CD4-positive, alpha-beta T cell treated with Interleukin-4 for 1 hour (primary cell): ENCODE measurements around the gene L3MBTL4.
A peak's percentile ranks its signal among the peaks of the same experiment; 100 is the strongest.
"Not testable (repeated sequence)": the region's sequence is repeated elsewhere in the genome, so short reads cannot be mapped to it uniquely, and the experiment has no call there.

Experiments
- DNase-seq, 2 donors: peaks; one replicate each; pipeline ENCODE4 v3.0.0-alpha.2; 2020 to 2022

The L3MBTL4 gene

DNA sequence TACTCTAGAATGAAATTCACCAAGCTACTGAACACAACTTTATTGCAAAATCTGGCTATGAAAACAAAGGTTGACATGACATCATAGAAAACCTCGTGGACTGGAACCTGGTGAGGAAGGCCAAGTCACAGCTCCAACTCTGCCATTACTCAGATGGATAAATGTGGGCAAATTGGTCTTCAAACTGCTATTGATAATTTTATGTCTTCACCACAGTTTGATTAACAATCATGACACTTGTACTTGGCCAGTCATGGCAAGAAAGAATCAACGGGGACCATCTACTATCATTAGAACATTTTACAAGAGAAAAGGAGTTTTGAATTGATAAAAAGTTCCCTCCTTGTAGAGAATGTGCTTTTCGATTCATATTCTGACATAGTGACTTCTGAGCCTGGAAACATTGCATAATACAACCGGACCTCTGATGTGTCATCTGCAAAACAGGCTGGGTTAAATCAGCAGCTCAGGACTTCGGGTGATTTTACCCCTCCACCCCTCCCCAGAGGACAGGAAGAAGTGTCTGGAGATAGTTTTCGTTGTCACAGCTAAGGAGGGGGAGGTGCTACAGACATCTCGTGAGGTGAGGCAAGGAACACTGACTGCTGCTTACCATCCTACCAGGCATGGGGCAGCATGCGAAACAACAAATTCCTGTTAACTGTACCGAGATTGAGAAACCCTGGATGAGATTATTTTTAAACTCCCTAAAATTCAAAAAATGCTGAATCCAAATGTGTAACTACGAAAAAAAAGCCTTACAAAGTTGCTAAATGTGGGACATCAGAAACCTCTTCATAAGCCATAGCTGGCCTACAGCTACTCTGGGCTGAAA lies 8.4 kb downstream of the L3MBTL4 start:
- DNase-seq = peak in 1 of 2 donors; percentile 13

DNA sequence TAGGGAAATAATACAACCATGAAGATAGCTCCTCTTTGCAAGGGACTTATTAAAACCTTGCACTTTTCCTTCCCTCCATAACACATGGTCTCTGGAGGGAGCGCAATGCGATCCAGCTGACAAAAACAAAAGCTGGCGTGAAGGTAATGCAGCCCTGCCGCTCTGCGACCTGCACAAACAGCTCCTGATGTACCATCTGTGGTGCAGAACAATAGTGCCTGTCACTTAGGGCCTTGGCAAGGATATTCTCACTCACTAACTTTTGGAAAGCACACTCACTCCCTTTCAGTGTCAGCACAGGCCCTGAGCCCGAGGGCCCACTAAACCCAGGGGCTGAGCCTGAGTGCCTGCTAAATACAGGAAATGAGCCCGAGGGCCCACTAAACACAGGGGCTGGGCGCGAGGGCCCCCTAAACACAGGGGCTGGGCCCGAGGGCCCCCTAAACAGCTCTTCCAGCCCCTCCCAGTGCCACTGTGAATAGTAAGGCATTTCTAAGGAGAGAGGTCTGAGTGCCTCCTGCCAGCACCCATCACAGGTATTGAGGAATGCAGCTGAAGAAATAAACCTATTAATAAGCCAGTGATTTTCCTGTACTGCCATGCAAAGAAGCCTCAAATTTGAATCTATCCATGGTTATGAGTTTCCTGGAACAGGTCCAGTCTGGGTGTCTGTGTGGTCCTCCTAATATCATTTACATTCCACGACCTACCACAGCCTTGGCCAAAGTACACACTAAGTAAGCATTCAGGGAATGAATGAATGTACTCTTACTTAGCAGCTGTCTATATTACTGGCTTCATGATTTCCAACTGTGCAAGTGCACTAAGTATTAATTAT lies 9.3 kb downstream of the L3MBTL4 start:
- no peak for DNase-seq

DNA sequence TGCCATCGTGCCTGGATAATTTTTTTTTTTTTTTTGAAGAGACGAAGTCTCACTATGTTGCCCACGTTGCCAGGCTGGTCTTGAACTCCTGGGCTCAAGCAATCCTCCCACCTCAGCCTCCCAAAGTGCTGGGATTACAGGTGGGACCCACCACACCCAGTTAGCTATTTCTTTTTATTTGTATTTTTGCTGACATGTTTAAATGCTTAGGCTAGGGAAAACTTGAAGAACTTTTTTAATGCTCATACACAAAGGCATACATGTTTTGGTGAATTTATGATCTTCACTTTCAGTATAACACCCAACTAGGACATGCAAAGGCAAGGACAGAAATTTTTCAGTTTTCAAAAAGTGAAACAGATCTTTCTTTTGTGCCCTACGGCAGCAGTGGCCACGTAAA lies 9.9 kb downstream of the L3MBTL4 start:
- no peak for DNase-seq

DNA sequence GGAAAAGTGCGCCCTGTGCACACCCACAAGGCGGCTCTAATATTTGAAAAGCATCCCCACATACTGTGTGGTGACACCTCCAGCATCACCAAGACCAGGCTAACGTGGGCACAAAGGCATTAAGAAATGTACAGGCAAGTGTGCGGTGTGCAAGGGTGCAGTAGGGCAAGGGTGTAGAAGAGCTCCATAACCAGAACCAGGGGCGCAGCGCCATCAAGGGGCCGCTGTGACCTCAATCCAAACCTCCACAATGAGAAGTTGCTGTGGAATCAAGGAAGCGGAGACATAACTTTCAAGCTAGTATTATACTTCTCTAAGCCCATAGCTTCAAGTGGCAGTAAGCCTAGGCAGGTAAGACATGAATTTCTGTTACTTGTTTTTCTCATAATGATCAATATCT lies 13.0 kb downstream of the L3MBTL4 start:
- no peak for DNase-seq

DNA sequence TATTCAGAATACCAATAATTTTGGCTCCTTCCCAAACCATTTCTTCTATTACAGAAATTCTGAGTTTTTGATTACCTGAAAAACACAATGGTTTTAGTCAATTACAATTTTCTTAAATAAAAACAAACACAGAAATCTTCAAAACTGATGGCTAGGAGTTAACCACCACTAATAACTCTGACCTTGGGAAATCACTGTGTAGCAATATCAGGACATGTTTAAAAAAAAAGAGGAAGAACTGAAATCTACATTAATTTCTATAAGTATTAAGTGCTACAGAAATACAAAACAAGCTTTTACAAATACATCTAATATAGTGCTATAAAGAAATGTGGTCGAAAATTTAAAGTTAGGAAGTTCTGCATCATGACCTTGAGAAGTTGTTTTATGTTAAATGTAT lies 14.9 kb downstream of the L3MBTL4 start:
- DNase-seq = no peak

DNA sequence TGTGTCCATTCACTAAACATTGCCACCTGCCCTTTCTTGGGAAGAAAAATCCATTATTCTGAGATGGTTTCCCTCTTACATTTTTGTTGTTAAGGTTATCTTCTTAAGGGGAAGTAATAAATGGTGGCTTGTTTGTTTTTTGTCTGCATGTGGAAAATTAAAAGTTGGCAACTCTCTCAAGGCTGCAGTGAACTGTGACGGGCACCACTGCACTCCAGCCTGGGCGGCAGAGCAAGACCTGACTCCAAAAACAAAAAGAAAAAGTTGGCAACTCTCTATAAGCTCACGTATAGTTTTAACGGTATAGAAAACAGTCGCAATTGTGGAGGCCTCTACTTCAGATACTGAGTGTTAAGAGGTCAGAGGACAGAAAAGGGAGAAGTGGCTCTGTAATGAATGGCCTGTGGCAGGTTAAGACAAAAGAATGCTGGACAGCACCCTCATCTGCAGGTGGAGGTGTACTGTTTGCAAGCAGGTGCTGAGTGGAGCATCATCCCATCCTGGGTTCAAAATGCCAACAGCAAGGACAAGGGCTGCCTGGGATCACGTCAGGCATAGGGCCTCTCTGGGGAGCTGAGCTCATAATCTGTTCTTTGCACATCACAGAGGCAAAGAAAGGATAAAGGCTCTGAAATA lies 16.7 kb downstream of the L3MBTL4 start:
- no peak for DNase-seq

DNA sequence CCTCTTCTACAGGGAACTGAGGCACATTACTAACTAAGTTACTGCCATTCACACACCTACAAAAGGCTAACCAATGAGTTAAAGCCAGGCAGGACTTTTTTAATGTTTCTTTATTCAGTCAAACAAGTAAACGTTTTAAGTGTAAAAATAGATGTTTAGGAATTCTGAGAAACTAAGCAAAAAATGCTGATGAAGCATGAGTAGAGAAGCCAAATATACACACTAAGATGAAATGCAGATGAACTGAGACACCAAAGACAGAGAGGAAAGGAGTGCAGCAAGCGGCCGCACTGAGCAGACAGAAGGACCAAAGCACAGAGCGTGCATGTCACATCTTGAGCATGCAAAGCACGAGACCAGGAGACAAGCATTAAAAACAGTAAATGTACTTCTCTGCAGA lies 17.9 kb downstream of the L3MBTL4 start:
- no peak for DNase-seq

DNA sequence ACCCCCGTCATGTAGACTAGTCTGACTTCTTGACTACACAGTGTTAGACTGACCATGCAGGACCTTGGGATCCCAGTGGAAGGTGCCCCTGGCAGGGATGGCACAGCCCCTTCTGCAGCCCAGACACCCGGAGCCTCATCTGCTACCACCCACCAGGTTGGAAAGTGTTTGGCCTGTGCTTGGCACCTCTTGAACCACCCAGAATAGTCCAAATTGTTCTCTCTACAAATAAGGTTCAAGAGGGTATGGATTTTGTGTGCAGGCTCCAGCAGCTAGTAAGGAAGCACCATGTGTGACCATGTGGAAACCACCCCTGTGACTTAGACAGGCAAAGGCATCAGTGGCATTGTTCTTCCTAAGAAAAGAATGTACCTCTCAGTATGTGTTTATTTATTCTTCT lies 18.4 kb downstream of the L3MBTL4 start:
- DNase-seq = no peak

DNA sequence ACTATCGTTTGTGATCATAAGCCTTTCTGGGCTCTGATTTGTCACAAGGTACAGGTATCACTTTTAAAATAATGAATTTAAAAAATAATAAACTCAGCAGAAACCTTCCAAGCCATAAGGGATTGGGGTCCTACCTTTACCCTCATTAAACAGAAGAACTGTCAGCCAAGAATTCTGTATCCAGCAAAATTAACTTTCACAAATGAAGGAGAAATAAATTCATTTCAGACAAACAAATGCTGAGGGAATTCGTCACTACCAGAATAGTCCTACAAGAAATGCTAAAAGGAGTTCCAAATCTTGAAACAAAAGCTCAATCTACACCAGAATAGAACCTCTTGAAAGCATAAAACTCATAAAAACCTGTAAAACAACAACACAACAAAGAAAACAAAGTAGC lies 25.7 kb downstream of the L3MBTL4 start:
- DNase-seq = no peak

DNA sequence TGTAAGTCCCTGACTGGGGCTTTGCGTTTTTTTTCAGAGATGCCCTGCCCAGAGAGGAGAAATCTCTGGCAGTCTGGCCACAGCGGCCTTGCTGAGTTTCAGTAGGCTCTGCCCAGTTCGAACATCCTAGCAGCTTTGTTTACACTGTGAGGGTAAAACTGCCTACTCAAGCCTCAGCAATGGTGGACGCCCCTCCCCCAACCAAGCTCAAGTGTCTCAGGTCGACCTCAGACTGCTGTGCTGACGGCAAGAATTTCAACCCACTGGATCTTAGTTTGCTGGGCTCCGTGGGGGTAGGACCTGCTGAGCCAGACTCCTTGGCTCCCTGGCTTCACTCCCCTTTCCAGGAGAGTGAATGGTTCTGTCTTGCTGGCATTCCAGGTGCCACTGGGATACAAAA lies 31.7 kb downstream of the L3MBTL4 start:
- DNase-seq = no peak

DNA sequence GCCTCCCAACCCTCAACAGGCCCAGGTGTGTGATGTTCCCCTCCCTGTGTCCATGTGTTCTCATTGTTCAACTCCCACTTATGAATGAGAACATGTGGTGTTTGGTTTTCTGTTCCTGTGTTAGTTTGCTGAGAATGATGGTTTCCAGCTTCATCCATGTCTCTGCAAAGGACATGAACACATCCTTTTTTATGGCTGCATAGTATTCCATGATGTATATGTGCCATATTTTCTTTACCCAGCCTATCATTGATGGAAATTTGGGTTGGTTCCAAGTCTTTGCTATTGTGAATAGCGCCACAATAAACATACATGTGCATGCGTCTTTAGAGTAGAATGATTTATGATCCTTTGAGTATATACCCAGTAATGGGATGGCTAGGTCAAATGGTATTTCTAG lies 37.2 kb downstream of the L3MBTL4 start:
- DNase-seq = not testable (repeated sequence)

DNA sequence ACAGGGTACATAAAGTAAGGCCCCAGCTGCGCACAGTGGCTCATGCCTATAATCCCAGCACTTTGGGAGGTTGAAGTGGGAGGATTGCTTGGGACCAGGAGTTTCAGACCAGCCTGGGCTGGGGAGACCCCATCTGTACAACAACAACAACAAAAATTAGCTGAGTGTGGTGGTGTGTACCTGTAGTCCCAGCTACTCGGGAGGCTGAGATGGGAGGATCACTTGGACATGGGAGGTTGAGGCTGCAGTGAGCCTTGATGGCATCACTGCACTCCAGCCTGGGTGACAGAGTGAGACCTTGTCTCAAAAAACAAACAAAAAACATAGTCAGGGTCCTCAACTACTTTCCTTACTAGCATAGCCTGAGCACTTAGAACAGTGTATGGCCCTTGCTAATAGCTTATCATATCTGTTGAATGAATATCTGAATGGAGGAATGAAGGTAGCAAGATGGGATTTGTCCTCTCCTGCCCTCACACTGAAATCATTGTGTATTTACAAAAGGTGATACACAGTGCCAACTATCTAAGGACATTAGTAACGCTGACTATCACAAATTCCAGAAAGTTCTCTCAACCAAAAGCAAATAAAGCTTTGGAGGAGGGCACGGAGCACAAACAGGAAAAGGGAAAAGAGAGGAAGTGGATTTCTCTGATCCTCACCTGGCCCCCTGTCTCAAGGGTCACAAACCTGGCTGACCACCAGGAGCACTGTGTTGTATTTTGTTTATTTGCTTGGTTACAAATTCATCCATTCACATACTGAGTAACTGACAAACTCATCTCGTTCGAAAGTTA lies 38.1 kb downstream of the L3MBTL4 start:
- no peak for DNase-seq

DNA sequence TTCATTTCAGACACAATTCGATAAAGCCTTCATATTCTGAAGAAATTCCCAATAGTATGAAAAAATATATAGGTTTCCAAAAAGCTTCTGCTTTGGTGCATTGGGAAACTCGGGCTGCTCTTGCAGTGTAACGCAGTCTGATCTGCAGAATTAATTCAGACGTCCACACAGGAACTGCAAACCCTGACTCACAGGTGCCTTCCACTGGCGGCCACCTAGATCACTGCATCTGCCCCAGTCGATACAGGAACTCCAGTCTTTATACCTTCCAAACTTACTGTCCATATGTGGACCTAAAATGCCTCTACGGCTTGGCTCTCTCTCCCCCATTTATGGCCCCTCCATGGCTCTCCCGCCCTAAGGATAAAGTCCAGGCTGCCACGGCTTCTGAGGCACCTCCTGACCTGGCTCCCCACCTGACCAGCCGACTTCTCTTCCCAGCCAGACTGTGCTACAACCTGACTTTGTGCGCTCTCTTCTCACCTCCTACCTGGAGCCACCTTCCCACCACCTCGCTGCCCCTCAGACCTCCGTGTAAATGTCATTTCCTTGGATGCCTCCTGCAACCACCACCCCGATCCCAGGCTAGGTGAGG lies 39.7 kb downstream of the L3MBTL4 start:
- no peak for DNase-seq

DNA sequence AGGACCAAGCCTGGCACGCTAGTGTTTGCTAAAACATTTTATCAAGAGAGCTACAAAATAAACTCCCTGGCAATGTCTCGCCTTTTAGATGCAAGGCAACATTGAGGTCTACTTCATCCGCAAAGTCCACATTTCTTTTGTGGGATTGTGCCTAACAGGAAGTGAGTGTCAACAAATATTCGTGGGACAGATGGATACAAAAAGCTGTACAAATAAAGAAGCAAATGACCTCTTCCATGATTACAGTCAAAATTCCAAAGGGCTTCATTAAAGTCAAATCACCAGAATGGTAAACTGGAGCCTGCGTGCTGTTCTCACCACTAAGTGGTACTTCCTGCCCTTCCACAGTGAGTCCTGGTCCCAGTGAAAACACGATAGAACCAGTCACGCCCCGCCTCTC lies 40.4 kb downstream of the L3MBTL4 start:
- no peak for DNase-seq

DNA sequence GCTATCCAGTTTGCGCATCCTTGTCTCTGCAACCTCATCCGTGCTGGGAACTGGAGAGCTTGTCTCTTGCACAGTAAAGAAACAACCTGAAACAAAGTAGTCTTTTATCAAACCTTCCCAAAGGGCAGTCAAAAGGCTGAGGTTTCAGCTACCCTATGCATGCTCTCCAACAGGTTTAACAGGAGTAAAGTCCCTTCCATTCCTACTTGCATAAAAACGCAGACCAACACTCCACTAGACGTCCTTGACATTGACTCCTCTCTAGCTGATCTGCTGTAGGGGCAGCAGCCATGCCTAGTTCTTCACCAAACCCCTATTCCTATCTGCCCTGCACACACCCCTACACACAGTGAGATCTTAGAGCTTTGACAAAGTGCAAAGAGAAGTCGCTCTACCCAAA lies 41.5 kb downstream of the L3MBTL4 start:
- no peak for DNase-seq

DNA sequence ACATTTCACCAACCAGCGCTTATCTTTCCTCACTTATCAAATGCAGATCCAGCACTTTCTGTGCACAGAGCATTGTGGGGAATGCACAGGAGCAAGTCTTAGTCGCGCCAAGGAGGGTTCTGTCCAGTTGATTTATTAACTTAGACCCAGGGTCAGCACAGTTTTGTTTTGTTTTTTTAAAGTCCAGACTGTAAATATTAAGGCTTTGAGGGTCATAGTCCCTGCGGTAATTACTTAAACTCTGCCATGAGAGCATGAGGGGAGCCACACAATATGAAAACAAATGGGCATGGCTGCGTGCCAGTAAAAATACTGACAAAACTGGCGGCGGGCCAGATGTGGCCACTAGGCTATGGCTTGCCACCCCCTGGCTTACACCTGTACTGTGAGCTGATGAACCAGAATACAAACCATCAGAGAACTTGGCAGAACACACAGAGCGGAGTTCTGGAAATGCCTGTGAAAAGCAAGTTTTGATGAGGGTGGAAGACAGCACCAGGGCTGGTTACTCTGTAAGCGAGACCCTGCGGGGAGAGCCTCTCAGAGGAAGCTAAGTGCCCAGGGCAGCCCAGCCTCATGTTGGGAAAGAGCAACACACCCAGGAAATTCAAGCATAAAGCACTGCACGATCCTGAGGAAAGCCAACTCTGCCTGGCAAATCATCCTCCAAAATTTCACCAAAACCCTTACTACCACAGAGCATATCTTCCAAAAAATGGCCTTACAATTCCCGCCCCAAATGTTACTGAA lies 43.6 kb downstream of the L3MBTL4 start:
- DNase-seq = no peak

DNA sequence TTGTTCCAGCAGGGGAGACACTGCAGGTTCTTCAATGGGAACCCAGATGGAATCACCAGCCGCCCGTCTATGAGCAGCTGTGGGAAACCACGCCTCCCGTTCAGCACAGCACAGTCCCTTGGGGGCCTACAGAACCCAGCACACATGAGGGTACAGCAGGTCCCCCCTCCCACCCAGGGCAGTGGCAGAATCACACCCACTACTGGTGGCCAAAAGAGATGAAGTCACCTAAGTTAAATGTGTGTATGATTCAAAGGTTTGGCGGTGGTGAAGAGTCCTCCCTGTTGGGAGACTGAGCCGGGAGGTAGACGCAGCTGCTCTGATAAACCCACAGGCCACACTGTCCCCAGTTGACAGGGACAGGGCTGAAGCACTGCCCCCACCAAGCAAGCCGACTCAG lies 44.3 kb downstream of the L3MBTL4 start:
- DNase-seq = no peak

DNA sequence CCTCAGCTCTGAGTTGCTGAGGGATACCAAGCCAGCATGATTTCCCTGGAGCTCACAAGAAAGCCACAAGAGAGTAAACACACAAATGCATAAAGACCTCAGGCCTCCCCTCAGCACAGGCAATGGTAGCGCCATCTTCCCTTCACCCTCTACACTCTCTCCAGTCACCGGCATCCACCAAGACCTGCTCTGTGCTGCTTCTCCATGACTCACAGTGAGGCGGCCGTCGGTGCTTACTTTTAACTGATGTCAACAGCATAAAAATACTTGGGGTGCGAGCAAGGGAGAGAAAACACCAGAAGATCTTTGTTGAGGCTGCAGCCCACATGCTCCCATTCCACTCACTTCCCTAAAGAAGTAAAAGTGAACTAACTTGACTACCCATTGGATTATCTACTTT lies 46.7 kb downstream of the L3MBTL4 start:
- DNase-seq = no peak

DNA sequence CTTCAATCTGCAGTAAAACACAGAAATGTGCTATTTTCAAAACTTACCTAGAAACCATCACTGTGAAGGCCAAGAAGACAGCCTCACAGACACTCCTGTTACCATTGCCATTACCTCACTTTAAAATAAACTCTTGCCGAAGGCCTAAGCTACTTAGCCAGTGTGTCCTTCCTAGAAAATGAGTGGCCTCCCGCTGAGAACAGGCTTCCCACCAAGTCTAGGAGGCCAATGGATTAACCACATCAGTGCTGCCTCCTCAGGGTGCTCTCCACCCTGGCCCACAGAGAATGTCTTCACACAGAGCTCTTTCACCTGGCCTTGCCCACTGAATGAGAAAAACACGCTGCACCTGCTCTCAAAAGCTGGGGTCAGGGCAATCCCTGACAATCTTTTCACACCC lies 47.5 kb downstream of the L3MBTL4 start:
- no peak for DNase-seq

DNA sequence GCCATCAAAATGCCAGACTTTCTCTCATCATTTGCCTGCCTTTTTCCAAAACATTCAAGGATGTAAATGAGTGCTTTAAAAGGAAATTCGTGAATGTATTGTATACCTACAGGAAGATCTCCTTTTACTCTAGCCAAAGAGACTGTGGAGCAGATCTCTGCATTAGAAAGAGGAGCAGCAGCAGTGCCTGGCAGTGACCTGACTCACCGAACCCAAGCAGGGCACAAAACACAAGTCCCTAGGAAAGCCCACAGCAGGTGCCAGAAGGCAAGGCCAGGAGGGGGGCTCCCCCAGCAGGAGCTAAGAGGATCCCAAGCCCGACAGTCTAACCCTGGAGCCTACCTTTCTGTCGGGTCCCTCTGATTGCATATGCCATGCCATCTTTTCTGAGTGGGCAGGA lies 47.9 kb downstream of the L3MBTL4 start:
- no peak for DNase-seq

DNA sequence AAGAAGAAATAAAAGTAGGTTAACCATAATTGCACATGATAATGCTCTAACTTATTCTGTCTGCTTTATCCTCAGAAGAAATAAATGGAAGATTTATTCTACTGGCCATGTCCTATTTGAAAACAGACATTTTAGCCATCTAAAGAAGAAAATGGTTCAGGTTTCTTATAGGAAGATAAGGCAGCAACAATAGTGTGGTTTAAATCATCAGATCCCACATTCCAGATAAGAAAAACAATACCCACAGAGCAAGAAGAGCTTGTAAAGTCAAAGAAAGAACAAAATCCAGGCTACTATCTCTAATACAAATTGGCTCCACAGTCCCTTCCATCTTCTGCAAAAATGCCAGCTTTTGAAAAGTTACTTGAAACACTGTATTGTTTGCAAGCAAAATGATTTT lies 49.3 kb downstream of the L3MBTL4 start:
- no peak for DNase-seq

DNA sequence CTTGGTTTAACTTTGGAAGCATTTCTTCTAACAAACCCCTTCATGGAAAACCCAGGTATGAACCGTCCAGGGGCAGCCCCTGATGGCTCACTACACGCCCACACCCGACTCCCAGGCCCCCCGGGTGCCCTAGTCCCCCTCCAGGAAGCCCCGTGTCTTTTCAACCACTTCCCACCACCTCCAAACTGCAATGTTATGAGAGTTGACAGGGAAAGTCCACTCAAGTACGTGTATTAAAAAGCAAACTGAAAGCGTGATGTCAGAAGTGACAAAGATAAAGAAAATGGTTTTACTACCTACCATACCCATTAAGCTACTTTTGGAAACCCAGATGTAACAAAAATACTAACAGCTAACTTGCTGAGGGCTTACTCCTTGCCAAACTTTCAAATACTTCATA lies 51.5 kb downstream of the L3MBTL4 start:
- no peak for DNase-seq
